Germinal center (tissue), 1 donor: ENCODE data around the gene GALNT2.

Source experiments
- DNase-seq: peaks from one replicate; pipeline ENCODE4 v3.0.0; 2012; ENCODE audit warnings: mixed read lengths, low spot score

Gene GALNT2

GRCh38 chr1:230236301-230237008 is 169.4 kb downstream of the GALNT2 start:
- DNase-seq, result no peak

GRCh38 chr1:230237009-230237370 is 170.0 kb downstream of the GALNT2 start:
- no peak for DNase-seq

GRCh38 chr1:230237805-230238204 is 170.8 kb downstream of the GALNT2 start:
- no peak for DNase-seq

GRCh38 chr1:230240446-230241086 is 173.5 kb downstream of the GALNT2 start:
- no peak for DNase-seq

- no peak for DNase-seq
These were observed 175.3 kb downstream of the GALNT2 start for GRCh38 chr1:230242326-230242725.

GRCh38 chr1:230243146-230243545 is 176.1 kb downstream of the GALNT2 start:
- no peak for DNase-seq

- DNase-seq, result no peak
These were observed 176.7 kb downstream of the GALNT2 start for GRCh38 chr1:230243583-230244353.

GRCh38 chr1:230246551-230246950 is 179.5 kb downstream of the GALNT2 start:
- DNase-seq, result no peak

- DNase-seq, result no peak
These were observed 181.2 kb downstream of the GALNT2 start for GRCh38 chr1:230248016-230248888.

GRCh38 chr1:230248889-230249270 is 181.8 kb downstream of the GALNT2 start:
- no peak for DNase-seq

GRCh38 chr1:230249695-230250480 is 182.8 kb downstream of the GALNT2 start:
- no peak for DNase-seq

- DNase-seq, result no peak
These were observed 183.6 kb downstream of the GALNT2 start for GRCh38 chr1:230250666-230251065.

- DNase-seq, result no peak
These were observed 184.7 kb downstream of the GALNT2 start for GRCh38 chr1:230251644-230252191.

GRCh38 chr1:230253150-230253549 is 186.1 kb downstream of the GALNT2 start:
- no peak for DNase-seq

GRCh38 chr1:230254265-230254664 is 187.2 kb downstream of the GALNT2 start:
- no peak for DNase-seq

- no peak for DNase-seq
These were observed 188.1 kb downstream of the GALNT2 start for GRCh38 chr1:230255116-230255515.

GRCh38 chr1:230255991-230256390 is 189.0 kb downstream of the GALNT2 start:
- no peak for DNase-seq

GRCh38 chr1:230256896-230257295 is 189.9 kb downstream of the GALNT2 start:
- DNase-seq, result no peak

- DNase-seq, result no peak
These were observed 192.6 kb downstream of the GALNT2 start for GRCh38 chr1:230259621-230260020.

- DNase-seq, result no peak
These were observed 193.8 kb downstream of the GALNT2 start for GRCh38 chr1:230260831-230261230.
